ENCODE data around the gene MPND. TPM values are rescaled to one million over a fixed set of nuclear protein-coding genes. Genes with fewer than 3 reads are reported as not detected.

MPND gene
- total and polyA plus RNA-seq, 2 of the 13 experiments (the other 11 are each of a cell fraction or from before 2014, with no cell fraction given): 10.8 to 15.8 TPM

DNA sequence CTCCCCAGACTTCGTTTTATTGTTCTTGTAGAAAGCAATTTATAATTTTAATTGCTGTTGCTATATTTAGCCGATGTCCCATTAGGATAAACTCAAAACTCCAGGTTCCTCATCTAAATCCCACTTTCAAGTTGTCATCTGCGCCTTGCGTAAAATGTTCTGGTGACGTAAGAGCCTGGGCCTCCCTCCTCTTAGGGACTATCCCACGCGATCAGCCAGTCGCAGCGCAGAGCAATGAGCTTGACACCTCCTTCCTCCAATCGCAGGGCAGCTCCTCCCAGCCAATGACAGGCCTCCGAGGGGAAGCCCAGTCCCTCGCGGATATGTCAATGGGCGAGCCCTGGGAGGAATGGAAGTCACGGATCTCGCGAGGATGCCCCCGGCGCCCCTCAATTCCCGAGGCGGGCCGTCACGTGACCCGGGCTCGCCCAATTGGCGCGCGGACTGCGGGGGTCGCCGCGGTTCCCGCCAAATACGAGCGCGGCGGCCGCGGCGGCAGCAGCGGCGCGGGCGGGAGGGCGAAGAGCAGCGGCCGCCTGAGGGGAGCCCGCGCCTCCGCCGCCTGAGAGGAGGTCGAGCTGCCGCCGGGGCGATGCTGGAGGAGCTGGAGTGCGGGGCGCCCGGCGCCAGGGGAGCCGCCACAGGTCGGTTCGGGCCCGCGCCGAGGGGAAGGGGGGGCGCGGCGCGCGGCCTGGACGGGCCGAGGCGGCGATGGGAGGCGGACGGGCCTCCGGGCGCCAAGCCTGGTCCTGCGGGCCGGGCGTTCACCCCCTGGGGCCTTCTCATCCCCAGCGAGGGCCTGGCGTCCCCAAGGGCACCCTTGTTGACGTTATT is 59.0 kb downstream of the MPND start, which contains the start of gene CHAF1A (continued):
- TF ChIP-seq TAF1 (CRISPR knock-in tag; IDR thresholded peaks at IDR 0.05): peak; percentile 12; the same call in 1 of the 2 replicates
- peak; percentile 45; the same call in 1 of the 2 replicates for TF ChIP-seq KDM5A (IDR thresholded peaks at IDR 0.05; ENCODE audit: borderline replicate concordance, low read length)
- peak; percentile 59; the same call in 1 of the 2 replicates for TF ChIP-seq HES4 (CRISPR knock-in tag; IDR thresholded peaks at IDR 0.05; ENCODE audit: borderline replicate concordance)
- peak; percentile 28 for TF ChIP-seq HNRNPLL (IDR thresholded peaks at IDR 0.05; ENCODE audit: low read depth, low read length, poor library complexity, severe bottlenecking)
- TF ChIP-seq UBTF (CRISPR knock-in tag; IDR thresholded peaks at IDR 0.05): peak; percentile 10; the same call in 1 of the 2 replicates
- TF ChIP-seq, protein P1, sequence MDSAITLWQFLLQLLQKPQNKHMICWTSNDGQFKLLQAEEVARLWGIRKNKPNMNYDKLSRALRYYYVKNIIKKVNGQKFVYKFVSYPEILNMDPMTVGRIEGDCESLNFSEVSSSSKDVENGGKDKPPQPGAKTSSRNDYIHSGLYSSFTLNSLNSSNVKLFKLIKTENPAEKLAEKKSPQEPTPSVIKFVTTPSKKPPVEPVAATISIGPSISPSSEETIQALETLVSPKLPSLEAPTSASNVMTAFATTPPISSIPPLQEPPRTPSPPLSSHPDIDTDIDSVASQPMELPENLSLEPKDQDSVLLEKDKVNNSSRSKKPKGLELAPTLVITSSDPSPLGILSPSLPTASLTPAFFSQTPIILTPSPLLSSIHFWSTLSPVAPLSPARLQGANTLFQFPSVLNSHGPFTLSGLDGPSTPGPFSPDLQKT (CRISPR knock-in tag; IDR thresholded peaks at IDR 0.05; ENCODE audit: borderline replicate concordance): no peak
- TF ChIP-seq MAZ (IDR thresholded peaks at IDR 0.05; ENCODE audit: borderline replicate concordance, low read depth, low read length): peak; percentile 75; the same call in 1 of the 2 replicates
- peak; percentile 74; the same call in 1 of the 2 replicates for TF ChIP-seq MAZ (CRISPR knock-in tag; IDR thresholded peaks at IDR 0.05; ENCODE audit: low read depth)
- no peak for TF ChIP-seq HNF1A (IDR thresholded peaks at IDR 0.05; ENCODE audit: low read depth)
- peak; percentile 44; the same call in 1 of the 2 replicates for TF ChIP-seq HNF1A (CRISPR knock-in tag; IDR thresholded peaks at IDR 0.05; ENCODE audit: borderline replicate concordance)
- peak; percentile 90 for TF ChIP-seq ZBTB21 (CRISPR knock-in tag; IDR thresholded peaks at IDR 0.05)
- no peak for TF ChIP-seq ZNF615 (CRISPR knock-in tag; IDR thresholded peaks at IDR 0.05; ENCODE audit: borderline replicate concordance)
- peak; percentile 63 for TF ChIP-seq ASH2L (IDR thresholded peaks at IDR 0.05; ENCODE audit: insufficient read length, low read depth, low read length)
- TF ChIP-seq, protein P2, sequence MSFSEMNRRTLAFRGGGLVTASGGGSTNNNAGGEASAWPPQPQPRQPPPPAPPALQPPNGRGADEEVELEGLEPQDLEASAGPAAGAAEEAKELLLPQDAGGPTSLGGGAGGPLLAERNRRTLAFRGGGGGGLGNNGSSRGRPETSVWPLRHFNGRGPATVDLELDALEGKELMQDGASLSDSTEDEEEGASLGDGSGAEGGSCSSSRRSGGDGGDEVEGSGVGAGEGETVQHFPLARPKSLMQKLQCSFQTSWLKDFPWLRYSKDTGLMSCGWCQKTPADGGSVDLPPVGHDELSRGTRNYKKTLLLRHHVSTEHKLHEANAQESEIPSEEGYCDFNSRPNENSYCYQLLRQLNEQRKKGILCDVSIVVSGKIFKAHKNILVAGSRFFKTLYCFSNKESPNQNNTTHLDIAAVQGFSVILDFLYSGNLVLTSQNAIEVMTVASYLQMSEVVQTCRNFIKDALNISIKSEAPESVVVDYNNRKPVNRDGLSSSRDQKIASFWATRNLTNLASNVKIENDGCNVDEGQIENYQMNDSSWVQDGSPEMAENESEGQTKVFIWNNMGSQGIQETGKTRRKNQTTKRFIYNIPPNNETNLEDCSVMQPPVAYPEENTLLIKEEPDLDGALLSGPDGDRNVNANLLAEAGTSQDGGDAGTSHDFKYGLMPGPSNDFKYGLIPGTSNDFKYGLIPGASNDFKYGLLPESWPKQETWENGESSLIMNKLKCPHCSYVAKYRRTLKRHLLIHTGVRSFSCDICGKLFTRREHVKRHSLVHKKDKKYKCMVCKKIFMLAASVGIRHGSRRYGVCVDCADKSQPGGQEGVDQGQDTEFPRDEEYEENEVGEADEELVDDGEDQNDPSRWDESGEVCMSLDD (CRISPR knock-in tag; IDR thresholded peaks at IDR 0.05; ENCODE audit: borderline replicate concordance): 0 out of 2 replicates have a peak, but pooled peaks have one; percentile 17
- TF ChIP-seq KLF16 (CRISPR knock-in tag; IDR thresholded peaks at IDR 0.05): peak in 1 of 2 experiments; percentile 47; a peak in 2 of 4 replicates
- TF ChIP-seq RXRB (CRISPR knock-in tag; IDR thresholded peaks at IDR 0.05; ENCODE audit: borderline replicate concordance): peak; percentile 35; the same call in 1 of the 2 replicates

All from HepG2 (cell line).